ENCODE data around the gene CREB5. TPM values are rescaled to one million over a fixed set of nuclear protein-coding genes. Genes with fewer than 3 reads are reported as not detected.

Gene CREB5
- total and polyA plus RNA-seq, 2 of the 13 experiments (the other 11 are each of a cell fraction or from before 2014, with no cell fraction given) = 0.38 to 0.71 TPM

DNA sequence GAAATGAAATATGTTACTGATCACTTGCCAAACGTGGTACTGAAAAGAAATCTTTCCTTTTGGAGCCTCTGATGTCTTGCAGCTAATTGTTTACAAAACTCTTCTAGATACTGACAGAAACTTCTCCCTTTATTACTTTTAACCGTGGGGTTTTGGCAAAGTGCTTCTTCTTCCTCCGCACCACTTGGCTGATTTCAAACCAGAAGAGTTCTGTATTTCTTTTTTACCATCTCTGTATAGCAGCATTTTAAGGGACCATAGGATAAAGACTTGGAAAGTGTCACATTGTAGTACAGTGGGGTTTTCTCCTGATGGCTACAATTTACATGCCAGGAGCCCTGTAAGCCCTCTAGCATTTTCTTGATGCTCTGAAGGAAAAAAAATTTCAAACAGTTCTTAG lies 21.9 kb upstream of the CREB5 start:
- Histone ChIP-seq H3K27ac (ENCODE audit: extremely low read length, insufficient read depth, low read length) (no peak overlapping the region), H3K27me3 (ENCODE audit: control insufficient read depth in 1 of 2, insufficient read depth in 2 of 2, low read length in 2 of 2) (no peaks in the 10 kb centered on the region; a peak in 1 of 5 replicates), H3K4me3 (replicated peaks in 1 of 3; ENCODE audit: insufficient read depth in 1 of 3, low read depth in 2 of 3, low read length in 3 of 3) (no peak overlapping the region), H3K36me3 (replicated peaks in 1 of 2; ENCODE audit: control insufficient read depth in 1 of 2, insufficient read depth in 2 of 2, low read length in 2 of 2) (no peaks in the 10 kb centered on the region), H3K79me2 (ENCODE audit: insufficient read depth, low read length) (no peaks in the 10 kb centered on the region), H4K20me1 (ENCODE audit: insufficient read depth, low read length) (no peaks in the 10 kb centered on the region), H3K9ac (ENCODE audit: insufficient read depth, low read depth, low read length) (no peak overlapping the region), H2AFZ (ENCODE audit: low read length) (no peak overlapping the region), H3K4me2 (ENCODE audit: low read depth, low read length) (no peak overlapping the region), H3K9me3 (ENCODE audit: low read length) (no peaks in the 10 kb centered on the region), H3K4me1 (ENCODE audit: insufficient read depth, low read length) (no peaks in the 10 kb centered on the region)
- CTCF ChIA-PET (ENCODE audit: low intra/inter-chr PET ratio, low total read pairs) = interaction anchor here (2.2 to 2.3 kb wide), 2 partner anchors 236 to 464 kb away, joined by 11 to 24 read pairs; no protein-coding TSS in a partner anchor
- in situ Hi-C loops (cut with HindIII; ENCODE audit: extremely low pct_ligation_motif_present, low pct_unique_long_range_greater_than_20kb) = loop anchor here (5.0 kb wide), 1 partner anchor 237 kb away; no protein-coding TSS in a partner anchor
- intact Hi-C loops (cut with micrococcal nuclease; ENCODE audit: unreplicated experiment) = no loop called here
- DNase-seq (ENCODE audit: low spot score) (no peak), FAIRE-seq (no peak), ATAC-seq (no peak)
- BruUV-seq (replicated peaks) = no TSS peak
- POLR2A ChIA-PET = no interaction called here
- TF ChIP-seq ZNF605 (CRISPR knock-in tag; IDR thresholded peaks at IDR 0.05) (no peak), ZKSCAN8 (CRISPR knock-in tag; IDR thresholded peaks at IDR 0.05; ENCODE audit: borderline replicate concordance) (no peak), POLR2AphosphoS5 (IDR thresholded peaks at IDR 0.05; ENCODE audit: low read depth, low read length) (no peak), ZNF550 (CRISPR knock-in tag; IDR thresholded peaks at IDR 0.05; ENCODE audit: borderline replicate concordance) (no peak), CC2D1A (CRISPR knock-in tag; IDR thresholded peaks at IDR 0.05) (no peak), SAP130 (CRISPR knock-in tag; IDR thresholded peaks at IDR 0.05; ENCODE audit: low read depth) (no peak), ZNF446 (CRISPR knock-in tag; IDR thresholded peaks at IDR 0.05) (no peak), SMYD3 (CRISPR knock-in tag; IDR thresholded peaks at IDR 0.05) (no peak), PHB2 (IDR thresholded peaks at IDR 0.05; ENCODE audit: partially characterized antibody) (no peak), KDM4B (CRISPR knock-in tag; IDR thresholded peaks at IDR 0.05) (no peak)
- TF ChIP-seq, protein P1, sequence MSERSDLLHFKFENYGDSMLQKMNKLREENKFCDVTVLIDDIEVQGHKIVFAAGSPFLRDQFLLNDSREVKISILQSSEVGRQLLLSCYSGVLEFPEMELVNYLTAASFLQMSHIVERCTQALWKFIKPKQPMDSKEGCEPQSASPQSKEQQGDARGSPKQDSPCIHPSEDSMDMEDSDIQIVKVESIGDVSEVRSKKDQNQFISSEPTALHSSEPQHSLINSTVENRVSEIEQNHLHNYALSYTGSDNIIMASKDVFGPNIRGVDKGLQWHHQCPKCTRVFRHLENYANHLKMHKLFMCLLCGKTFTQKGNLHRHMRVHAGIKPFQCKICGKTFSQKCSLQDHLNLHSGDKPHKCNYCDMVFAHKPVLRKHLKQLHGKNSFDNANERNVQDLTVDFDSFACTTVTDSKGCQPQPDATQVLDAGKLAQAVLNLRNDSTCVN (CRISPR knock-in tag; IDR thresholded peaks at IDR 0.05; ENCODE audit: borderline replicate concordance) = no peak
- TF ChIP-seq, protein P2, sequence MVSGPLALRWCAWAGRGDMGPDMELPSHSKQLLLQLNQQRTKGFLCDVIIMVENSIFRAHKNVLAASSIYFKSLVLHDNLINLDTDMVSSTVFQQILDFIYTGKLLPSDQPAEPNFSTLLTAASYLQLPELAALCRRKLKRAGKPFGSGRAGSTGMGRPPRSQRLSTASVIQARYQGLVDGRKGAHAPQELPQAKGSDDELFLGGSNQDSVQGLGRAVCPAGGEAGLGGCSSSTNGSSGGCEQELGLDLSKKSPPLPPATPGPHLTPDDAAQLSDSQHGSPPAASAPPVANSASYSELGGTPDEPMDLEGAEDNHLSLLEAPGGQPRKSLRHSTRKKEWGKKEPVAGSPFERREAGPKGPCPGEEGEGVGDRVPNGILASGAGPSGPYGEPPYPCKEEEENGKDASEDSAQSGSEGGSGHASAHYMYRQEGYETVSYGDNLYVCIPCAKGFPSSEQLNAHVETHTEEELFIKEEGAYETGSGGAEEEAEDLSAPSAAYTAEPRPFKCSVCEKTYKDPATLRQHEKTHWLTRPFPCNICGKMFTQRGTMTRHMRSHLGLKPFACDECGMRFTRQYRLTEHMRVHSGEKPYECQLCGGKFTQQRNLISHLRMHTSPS (CRISPR knock-in tag; IDR thresholded peaks at IDR 0.05; ENCODE audit: low read depth) = no peak
- TF ChIP-seq, protein P3, sequence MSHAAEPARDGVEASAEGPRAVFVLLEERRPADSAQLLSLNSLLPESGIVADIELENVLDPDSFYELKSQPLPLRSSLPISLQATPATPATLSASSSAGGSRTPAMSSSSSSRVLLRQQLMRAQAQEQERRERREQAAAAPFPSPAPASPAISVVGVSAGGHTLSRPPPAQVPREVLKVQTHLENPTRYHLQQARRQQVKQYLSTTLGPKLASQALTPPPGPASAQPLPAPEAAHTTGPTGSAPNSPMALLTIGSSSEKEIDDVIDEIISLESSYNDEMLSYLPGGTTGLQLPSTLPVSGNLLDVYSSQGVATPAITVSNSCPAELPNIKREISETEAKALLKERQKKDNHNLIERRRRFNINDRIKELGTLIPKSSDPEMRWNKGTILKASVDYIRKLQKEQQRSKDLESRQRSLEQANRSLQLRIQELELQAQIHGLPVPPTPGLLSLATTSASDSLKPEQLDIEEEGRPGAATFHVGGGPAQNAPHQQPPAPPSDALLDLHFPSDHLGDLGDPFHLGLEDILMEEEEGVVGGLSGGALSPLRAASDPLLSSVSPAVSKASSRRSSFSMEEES (CRISPR knock-in tag; IDR thresholded peaks at IDR 0.05) = no peak
- 21% methylated on average over 3 of the region's 3 CpGs for WGBS (ENCODE audit: low lambda C conversion rate)
